PC-3 (cell line): Measurements from ENCODE around the gene IL16. TPM values are rescaled to one million over a fixed set of nuclear protein-coding genes. Genes with fewer than 3 reads are reported as not detected.
A peak's percentile ranks its signal among the peaks of the same experiment; 100 is the strongest.

Experiments used
- ATAC-seq: fragments of 200-7000 bp; cut with Tn5 transposase; 2 replicates; pipeline ENCODE4 v1.9.1; 2020; ENCODE audit warnings: mild to moderate bottlenecking, moderate library complexity
- BruUV-seq: library from RNA; stranded (reverse); fragments of 400-500 nt; replicated peaks from 2 replicates; lab custom pipeline; 2021; lab: Mats Ljungman, UMichigan
- CTCF ChIA-PET: fragments of 300-600 bp; sonication (Branson Sonifier 250); formaldehyde crosslinking; loops from one replicate; lab custom pipeline; 2022; ENCODE audit warnings: antibody characterized with exemption; lab: Charles Lee
- POLR2A ChIA-PET: fragments of 300-600 bp; sonication (Branson Sonifier 250); formaldehyde crosslinking; loops from one replicate; lab custom pipeline; 2022; ENCODE audit warnings: antibody characterized with exemption; ENCODE audit not compliant: unreplicated experiment; lab: Charles Lee
- DNase-seq: peaks from one replicate; pipeline ENCODE4 v3.0.0-alpha.2; 2015
- H2AFZ ChIP-seq: fragments of 300-600 bp; sonication (generic); 2 replicates; pipeline ENCODE4 v1.6.0; 2016; ENCODE audit warnings: antibody characterized with exemption, low read length
- H3F3A ChIP-seq: fragments of 300-600 bp; sonication (generic); one replicate; pipeline ENCODE4 v1.6.0; 2017; ENCODE audit warnings: antibody characterized with exemption, low read length, control low read depth, mild to moderate bottlenecking; ENCODE audit not compliant: unreplicated experiment
- H3K27ac ChIP-seq: fragments of 300-600 bp; sonication (generic); 2 replicates; pipeline ENCODE4 v1.5.1; 2016; ENCODE audit warnings: mild to moderate bottlenecking, low read length
- H3K27me3 ChIP-seq: fragments of 300-600 bp; sonication (generic); 2 replicates; pipeline ENCODE4 v1.6.1; 2016; ENCODE audit warnings: low read length, mixed read lengths
- H3K36me3 ChIP-seq: fragments of 300-600 bp; sonication (generic); 2 replicates; pipeline ENCODE4 v1.6.1; 2016; ENCODE audit warnings: low read depth, mixed run types, low read length, mixed read lengths
- H3K4me1 ChIP-seq: fragments of 300-600 bp; sonication (generic); 2 replicates; pipeline ENCODE4 v1.5.1; 2016; ENCODE audit warnings: low read length; ENCODE audit not compliant: insufficient read depth
- H3K4me2 ChIP-seq: fragments of 300-600 bp; sonication (generic); 2 replicates; pipeline ENCODE4 v1.6.0; 2016; ENCODE audit warnings: low read length
- H3K4me3 ChIP-seq: fragments of 300-600 bp; sonication (generic); 2 replicates; pipeline ENCODE4 v1.5.1; 2016; ENCODE audit warnings: mild to moderate bottlenecking, low read length, mixed read lengths
- H3K79me2 ChIP-seq: fragments of 300-600 bp; sonication (generic); 2 replicates; pipeline ENCODE4 v1.6.1; 2017; ENCODE audit warnings: low read length, mixed read lengths
- H3K9ac ChIP-seq: fragments of 300-600 bp; sonication (generic); 2 replicates; pipeline ENCODE4 v1.6.0; 2016; ENCODE audit warnings: mild to moderate bottlenecking, low read length
- H3K9me2 ChIP-seq: fragments of 300-600 bp; sonication (generic); replicated peaks from 2 replicates; pipeline ENCODE4 v1.6.1; 2016; ENCODE audit warnings: mixed run types, low read length, mixed read lengths
- H3K9me3 ChIP-seq: fragments of 300-600 bp; sonication (generic); 2 replicates; pipeline ENCODE4 v1.6.1; 2016; ENCODE audit warnings: low read length, mixed read lengths
- H4K20me1 ChIP-seq: fragments of 300-600 bp; sonication (generic); 2 replicates; pipeline ENCODE4 v1.6.1; 2016; ENCODE audit warnings: low read length, mixed read lengths
- EZH2 ChIP-seq: fragments of 300-600 bp; sonication (generic); IDR thresholded peaks from one replicate; pipeline ENCODE4 v1.6.1; 2017; ENCODE audit warnings: antibody characterized with exemption, mild to moderate bottlenecking, low read length; ENCODE audit not compliant: unreplicated experiment
- EZH2phosphoT487 ChIP-seq: fragments of 300-600 bp; sonication (generic); IDR thresholded peaks from 2 replicates; pipeline ENCODE4 v1.6.1; 2018; ENCODE audit warnings: mild to moderate bottlenecking, antibody characterized with exemption, low read length, borderline replicate concordance
- intact Hi-C: fragments of 100-400 bp; cut with micrococcal nuclease; formaldehyde crosslinking; loops from 2 replicates; pipeline ENCODE4 v1.9.0; 2023
- total RNA-seq: library from RNA; depleted of rRNA; stranded (reverse); fragments of >200 nt; gene quantifications from 2 replicates; pipeline ENCODE4 v1.2.3, GENCODE V29; 2014
- TF ChIP-seq, protein P1 (sequence below): fragments of 300-600 bp; sonication (generic); conservative IDR thresholded peaks from 2 replicates; pipeline ENCODE4 v1.5.1; 2017; ENCODE audit warnings: antibody characterized with exemption, low read depth, mild to moderate bottlenecking, low read length

IL16 gene
- total RNA-seq, 1 experiment from 2014 or later: 0.04 TPM

DNA sequence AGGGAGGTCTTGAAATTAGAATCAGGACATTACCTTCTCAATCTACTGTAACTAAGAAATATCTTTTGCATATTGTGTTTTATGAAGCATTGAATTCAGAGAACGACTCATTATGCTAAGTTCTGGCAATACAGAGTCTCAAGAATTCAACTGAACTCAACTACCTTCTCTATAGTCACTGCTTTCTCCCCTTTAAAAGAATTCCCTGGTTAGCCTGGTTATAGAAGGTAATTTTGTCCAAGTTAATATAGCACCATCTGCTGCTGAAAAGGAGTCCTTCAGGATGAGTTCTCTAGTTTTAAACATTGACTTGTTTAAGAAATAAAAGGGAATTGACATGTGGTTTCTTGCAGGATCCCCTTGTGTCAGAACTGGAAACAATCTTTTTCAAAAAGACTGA lies 60.2 kb downstream of the IL16 start:
- CTCF ChIA-PET: no interaction called here
- H3K27ac ChIP-seq: no peak overlapping the region
- H3K4me1 ChIP-seq: no peaks in the 10 kb centered on the region
- no TSS peak for BruUV-seq
- H3K4me2 ChIP-seq: no peak overlapping the region
- H3K79me2 ChIP-seq: no peaks in the 10 kb centered on the region
- H2AFZ ChIP-seq: no peak overlapping the region
- H3F3A ChIP-seq: no peaks in the 10 kb centered on the region
- H3K9ac ChIP-seq: no peak overlapping the region
- peak; percentile 40 for DNase-seq
- intact Hi-C loops: no loop called here
- peaks cover 47% of the 10 kb centered on the region for H3K27me3 ChIP-seq
- H4K20me1 ChIP-seq: no peaks in the 10 kb centered on the region
- POLR2A ChIA-PET: no interaction called here
- no peaks in the 10 kb centered on the region for H3K9me2 ChIP-seq
- ATAC-seq: peak; percentile 29; the same call in 1 of the 2 replicates
- H3K9me3 ChIP-seq: no peaks in the 10 kb centered on the region
- no peaks in the 10 kb centered on the region for H3K36me3 ChIP-seq
- TF ChIP-seq, protein P1, sequence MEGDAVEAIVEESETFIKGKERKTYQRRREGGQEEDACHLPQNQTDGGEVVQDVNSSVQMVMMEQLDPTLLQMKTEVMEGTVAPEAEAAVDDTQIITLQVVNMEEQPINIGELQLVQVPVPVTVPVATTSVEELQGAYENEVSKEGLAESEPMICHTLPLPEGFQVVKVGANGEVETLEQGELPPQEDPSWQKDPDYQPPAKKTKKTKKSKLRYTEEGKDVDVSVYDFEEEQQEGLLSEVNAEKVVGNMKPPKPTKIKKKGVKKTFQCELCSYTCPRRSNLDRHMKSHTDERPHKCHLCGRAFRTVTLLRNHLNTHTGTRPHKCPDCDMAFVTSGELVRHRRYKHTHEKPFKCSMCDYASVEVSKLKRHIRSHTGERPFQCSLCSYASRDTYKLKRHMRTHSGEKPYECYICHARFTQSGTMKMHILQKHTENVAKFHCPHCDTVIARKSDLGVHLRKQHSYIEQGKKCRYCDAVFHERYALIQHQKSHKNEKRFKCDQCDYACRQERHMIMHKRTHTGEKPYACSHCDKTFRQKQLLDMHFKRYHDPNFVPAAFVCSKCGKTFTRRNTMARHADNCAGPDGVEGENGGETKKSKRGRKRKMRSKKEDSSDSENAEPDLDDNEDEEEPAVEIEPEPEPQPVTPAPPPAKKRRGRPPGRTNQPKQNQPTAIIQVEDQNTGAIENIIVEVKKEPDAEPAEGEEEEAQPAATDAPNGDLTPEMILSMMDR: peak; percentile 58
- no peak for TF ChIP-seq EZH2
- no peak overlapping the region for H3K4me3 ChIP-seq

DNA sequence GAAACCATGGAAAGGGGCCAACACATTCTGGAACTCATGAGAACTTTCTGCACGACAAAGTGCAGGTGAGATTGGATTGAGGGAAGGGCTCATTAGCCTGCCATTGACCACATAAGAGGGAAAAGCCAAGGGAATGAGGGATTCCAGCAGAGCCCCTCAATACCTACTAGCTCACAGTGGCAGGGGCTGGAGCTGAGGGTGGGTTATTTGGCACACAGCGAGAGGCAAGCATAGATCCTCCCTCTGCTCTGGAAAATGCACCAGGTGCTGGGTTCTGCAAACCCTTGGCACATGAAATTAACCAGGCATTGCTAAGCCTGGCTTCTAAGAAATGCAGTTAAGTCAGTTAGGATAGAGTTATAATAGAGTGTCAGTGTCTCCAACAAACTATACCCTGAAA lies 60.8 kb downstream of the IL16 start:
- H3F3A ChIP-seq: no peaks in the 10 kb centered on the region
- CTCF ChIA-PET: no interaction called here
- no peaks in the 10 kb centered on the region for H3K4me1 ChIP-seq

DNA sequence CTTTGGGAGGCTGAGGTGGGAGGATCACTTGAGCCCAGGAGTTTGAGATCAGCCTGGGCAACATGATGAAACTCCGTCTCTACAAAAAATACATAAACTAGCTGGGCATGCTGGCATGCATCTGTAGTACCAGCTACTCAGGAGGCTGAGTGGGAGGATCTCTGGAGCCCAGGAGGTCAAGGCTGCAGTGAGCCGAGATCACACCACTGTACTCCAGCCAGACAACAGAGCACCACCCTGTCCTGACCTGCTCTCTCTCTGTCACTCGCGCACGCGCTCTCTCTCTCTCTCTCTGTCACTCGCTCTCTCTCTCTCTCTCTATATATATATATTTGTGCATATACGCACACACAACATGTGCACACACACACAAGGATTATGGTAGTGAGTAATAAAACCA lies 61.8 kb downstream of the IL16 start:
- ChIA-PET POLR2A (no interaction called here), CTCF (no interaction called here)
- no peaks in the 10 kb centered on the region for H3K9me2 ChIP-seq
- H4K20me1 ChIP-seq: no peaks in the 10 kb centered on the region
- no peaks in the 10 kb centered on the region for H3K79me2 ChIP-seq
- H3K27ac ChIP-seq: no peak overlapping the region
- no peak overlapping the region for H3K4me2 ChIP-seq
- intact Hi-C loops: no loop called here
- H3K27me3 ChIP-seq: peaks cover 42% of the 10 kb centered on the region
- no peak overlapping the region for H3K9ac ChIP-seq
- DNase-seq (no peak), ATAC-seq (no peak)
- TF ChIP-seq EZH2 (no peak), EZH2phosphoT487 (no peak)
- TF ChIP-seq, protein P1: no peak
- no peaks in the 10 kb centered on the region for H3K9me3 ChIP-seq
- H3K4me3 ChIP-seq: no peak overlapping the region
- H3K36me3 ChIP-seq: no peaks in the 10 kb centered on the region
- no TSS peak for BruUV-seq
- no peak overlapping the region for H2AFZ ChIP-seq
- no peaks in the 10 kb centered on the region for H3F3A ChIP-seq
- no peaks in the 10 kb centered on the region for H3K4me1 ChIP-seq

More for the DNA sequence above, 60.8 kb downstream of the IL16 start:
- DNase-seq (no peak), ATAC-seq (no peak)
- peaks cover 47% of the 10 kb centered on the region for H3K27me3 ChIP-seq
- no peak overlapping the region for H3K9ac ChIP-seq
- intact Hi-C loops: no loop called here
- no peak overlapping the region for H3K4me3 ChIP-seq
- H3K9me3 ChIP-seq: no peaks in the 10 kb centered on the region
- POLR2A ChIA-PET: no interaction called here
- no TSS peak for BruUV-seq
- no peaks in the 10 kb centered on the region for H3K9me2 ChIP-seq
- TF ChIP-seq EZH2phosphoT487 (no peak), EZH2 (no peak)
- TF ChIP-seq, protein P1: no peak
- H3K36me3 ChIP-seq: no peaks in the 10 kb centered on the region
- no peak overlapping the region for H3K27ac ChIP-seq
- H2AFZ ChIP-seq: no peak overlapping the region
- no peaks in the 10 kb centered on the region for H4K20me1 ChIP-seq
- H3K4me2 ChIP-seq: no peak overlapping the region
- H3K79me2 ChIP-seq: no peaks in the 10 kb centered on the region
